HG03039 (cell line): Measurements from ENCODE around the gene RGPD8.

Source experiments
- ATAC-seq: cut with Tn5 transposase; IDR thresholded peaks from one replicate; pipeline ENCODE4 v1.9.1; 2021; ENCODE audit warnings: mild to moderate bottlenecking, moderate library complexity; ENCODE audit not compliant: unreplicated experiment

RGPD8 gene

DNA sequence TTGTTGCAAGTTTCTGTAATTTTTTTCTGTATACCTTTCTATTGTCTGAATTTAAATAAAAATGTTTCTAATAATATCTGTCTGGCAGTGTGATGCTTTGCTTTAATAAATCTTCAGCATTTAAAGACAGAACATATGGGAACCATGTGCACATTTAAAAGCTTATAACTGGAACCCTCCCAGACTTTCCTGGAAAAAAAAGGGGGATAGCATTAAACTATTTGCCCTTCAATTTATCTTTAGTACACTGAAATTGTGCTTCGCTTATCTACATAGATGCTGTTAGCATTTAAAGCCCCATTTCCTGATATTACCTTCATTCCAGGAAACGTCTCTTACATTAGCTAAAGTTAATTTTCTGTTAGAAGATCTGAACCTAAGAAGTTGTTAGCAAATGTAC lies 93.5 kb downstream of the RGPD8 start:
- ATAC-seq, result no peak

DNA sequence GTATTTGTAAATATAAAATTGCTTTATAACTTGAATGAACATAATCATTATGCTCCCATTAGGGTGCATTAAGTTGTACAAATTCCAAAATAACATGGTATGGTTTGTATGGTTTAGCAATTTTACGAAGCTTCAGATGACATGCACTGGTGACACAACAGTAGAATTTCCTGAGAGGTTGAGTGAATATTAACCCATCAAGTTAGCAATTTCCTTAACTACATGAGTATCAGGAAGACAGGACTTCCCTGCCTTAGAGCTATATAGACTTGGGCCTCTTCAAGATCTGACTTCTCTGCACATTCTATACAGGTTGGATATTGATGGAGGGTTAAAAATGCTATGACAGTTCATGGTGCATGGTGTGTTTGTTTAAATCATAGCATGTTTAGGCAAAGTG lies 97.8 kb downstream of the RGPD8 start:
- no peak for ATAC-seq

DNA sequence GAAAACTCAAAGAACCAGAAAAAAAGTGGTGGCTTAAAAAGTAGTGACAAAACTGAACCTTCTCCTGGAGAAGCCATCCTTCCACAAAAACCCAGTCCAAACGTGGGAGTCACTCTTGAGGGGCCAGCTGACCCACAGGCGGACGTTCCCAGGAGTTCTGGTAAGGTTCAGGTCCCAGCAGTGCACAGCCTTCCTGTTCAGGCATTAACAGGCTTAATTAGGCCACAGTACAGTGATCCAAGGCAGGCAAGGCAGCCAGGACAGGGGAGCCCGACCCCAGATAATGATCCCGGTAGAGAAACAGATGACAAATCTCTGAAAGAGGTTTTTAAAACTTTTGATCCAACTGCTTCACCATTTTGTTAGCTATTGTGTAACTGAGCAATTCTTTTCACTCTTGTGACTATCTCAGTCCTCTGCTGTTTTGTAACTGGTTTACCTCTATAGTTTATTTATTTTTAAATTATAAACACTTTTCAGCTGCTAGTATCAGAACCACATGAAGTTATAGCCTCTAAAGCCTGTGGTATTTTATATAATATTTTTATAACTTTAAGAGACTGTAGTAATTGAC lies 101.2 kb downstream of the RGPD8 start:
- no peak for ATAC-seq

DNA sequence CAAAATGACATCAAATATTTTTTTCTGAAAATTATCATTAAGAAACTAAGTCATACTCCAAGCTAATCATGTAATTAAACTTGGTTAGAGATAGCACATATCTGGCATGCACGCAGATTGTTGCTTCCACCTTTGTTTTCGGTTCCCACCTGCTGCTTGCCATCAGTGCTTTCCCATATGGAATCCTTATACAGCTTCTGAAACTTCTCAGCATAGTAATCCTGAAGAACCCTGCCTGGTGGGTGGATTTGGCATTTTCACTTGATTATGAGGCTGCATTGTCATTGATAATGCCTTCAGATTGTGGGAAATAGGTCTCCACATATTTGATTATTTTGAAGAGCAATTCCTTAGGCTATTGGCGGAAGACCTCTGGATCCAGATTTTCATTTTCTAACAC lies 110.5 kb downstream of the RGPD8 start:
- ATAC-seq, result no peak

DNA sequence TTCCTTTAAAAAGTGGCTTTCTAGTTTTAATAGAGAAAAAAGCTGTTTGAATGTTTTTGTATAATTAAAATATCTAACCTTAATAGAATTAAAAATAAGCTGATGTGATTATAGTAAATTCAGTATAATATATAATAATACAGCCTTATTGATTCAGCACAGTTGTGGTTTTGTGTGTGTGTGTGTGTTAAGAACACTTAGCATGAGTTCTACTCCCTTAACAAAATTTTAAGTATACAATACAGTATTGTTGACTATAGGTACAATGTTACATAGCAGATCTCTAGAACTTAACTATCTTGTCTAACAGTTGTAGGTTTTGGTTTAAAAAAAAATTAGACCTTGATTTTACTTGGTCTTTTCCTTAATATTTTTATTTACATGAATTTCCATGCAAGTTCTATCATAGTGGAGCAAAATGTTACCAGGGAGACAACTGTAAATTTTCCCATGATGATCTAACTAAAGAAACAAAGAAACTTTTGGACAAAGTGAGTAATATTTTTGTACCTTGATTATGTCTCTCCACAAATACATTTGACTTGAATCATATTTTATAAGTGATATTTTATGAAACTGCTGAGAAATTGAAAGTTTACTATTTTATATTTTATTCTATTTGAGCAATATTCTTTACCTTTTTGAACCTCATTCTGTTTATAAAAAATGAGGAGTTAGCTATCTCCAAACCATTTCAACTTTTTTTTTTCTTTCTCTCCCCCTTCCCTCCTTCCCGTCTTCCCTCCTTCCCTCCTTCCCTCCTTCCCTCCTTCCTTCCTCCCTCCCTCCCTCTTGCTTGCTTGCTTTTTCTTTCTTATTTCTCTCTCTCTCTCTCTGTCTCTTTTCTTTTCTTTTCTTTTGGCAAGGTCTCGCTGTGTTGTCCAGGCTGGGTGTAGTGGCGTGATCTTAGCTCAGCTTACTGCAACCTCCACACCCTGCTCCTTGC lies 111.8 kb downstream of the RGPD8 start:
- no peak for ATAC-seq
